Endothelial cell of umbilical vein (primary cell): ENCODE measurements around the gene GNRHR. TPM values are rescaled to one million over a fixed set of nuclear protein-coding genes. Genes with fewer than 3 reads are reported as not detected.

ENCODE experiments used
- BruUV-seq: library from RNA; stranded (reverse); fragments of 400-500 nt; replicated peaks from 2 replicates; lab custom pipeline; 2021; lab: Mats Ljungman, UMichigan
- CTCF ChIA-PET: fragments of 300-600, 350-600 bp; sonication (Branson Sonifier 250); formaldehyde crosslinking; loops from one replicate; lab custom pipeline; 2021; ENCODE audit warnings: antibody characterized with exemption, inconsistent platforms; lab: Charles Lee
- POLR2A ChIA-PET: fragments of 300-600, 350-600 bp; sonication (Branson Sonifier 250); formaldehyde crosslinking; loops from one replicate; lab custom pipeline; 2021; ENCODE audit warnings: antibody characterized with exemption, inconsistent platforms; lab: Charles Lee
- DNase-seq: peaks from one replicate; pipeline ENCODE4 v3.0.0-alpha.2; 2011; ENCODE audit warnings: low read depth, low spot score
- FAIRE-seq: peaks from 2 replicates; lab custom pipeline; 2011; peaks lifted over from hg19 to GRCh38; lab: Jason Lieb, UNC
- H2AFZ ChIP-seq: 2 replicates; pipeline ENCODE4 v1.6.0; 2012; ENCODE audit warnings: low read depth, low read length, control low read depth, inconsistent platforms
- H3K27ac ChIP-seq: 2 replicates; pipeline ENCODE4 v1.5.1; 2011; ENCODE audit warnings: low read depth, mild to moderate bottlenecking, control low read depth, low read length, moderate library complexity; ENCODE audit not compliant: insufficient read depth
- H3K27me3 ChIP-seq, 2 experiments: 2 replicates each; pipeline versions ENCODE4 v1.6.0 to v1.6.1; 2011; ENCODE audit warnings: low read length in 2 of 2, mixed read lengths in 1 of 2; ENCODE audit not compliant: control insufficient read depth in 2 of 2, insufficient read depth in 2 of 2
- H3K36me3 ChIP-seq, 2 experiments: 2 replicates in 1 of 2; 3 replicates in 1 of 2; pipeline ENCODE4 v1.5.1; 2011; ENCODE audit warnings: low read length in 2 of 2, mild to moderate bottlenecking in 1 of 2, moderate library complexity in 1 of 2; ENCODE audit not compliant: control insufficient read depth in 2 of 2, insufficient read depth in 2 of 2; ENCODE audit errors: extremely low read depth in 1 of 2
- H3K4me1 ChIP-seq: 3 replicates; pipeline ENCODE4 v1.5.1; 2011; ENCODE audit warnings: mild to moderate bottlenecking, low read length; ENCODE audit not compliant: control insufficient read depth, insufficient read depth; ENCODE audit errors: extremely low read depth
- H3K4me2 ChIP-seq: 2 replicates; pipeline ENCODE4 v1.6.1; 2011; ENCODE audit warnings: low read length, control low read depth, mixed read lengths; ENCODE audit not compliant: insufficient read depth
- H3K4me3 ChIP-seq, 3 experiments: fragments of 200-600 bp in 1 of 3; sonication (generic), shearing (Covaris generic) in 1 of 3; replicated peaks in 1 of 3; 2 replicates each; pipeline ENCODE4 v1.5.1; 2011 to 2016; ENCODE audit warnings: control low read depth in 3 of 3, low read length in 3 of 3, mild to moderate bottlenecking in 2 of 3, inconsistent platforms in 1 of 3, low read depth in 1 of 3, moderate library complexity in 1 of 3; ENCODE audit not compliant: insufficient read depth in 1 of 3
- H3K79me2 ChIP-seq: 2 replicates; pipeline ENCODE4 v1.6.0; 2012; ENCODE audit warnings: low read length, inconsistent platforms; ENCODE audit not compliant: control insufficient read depth, insufficient read depth
- H3K9ac ChIP-seq: replicated peaks from 2 replicates; pipeline ENCODE3; 2011; ENCODE audit warnings: low read length, control low read depth; ENCODE audit not compliant: insufficient read depth; ENCODE audit errors: extremely low read depth
- H3K9me1 ChIP-seq: replicated peaks from 3 replicates; pipeline ENCODE4 v1.6.0; 2011; ENCODE audit warnings: mild to moderate bottlenecking, low read length; ENCODE audit not compliant: control insufficient read depth, insufficient read depth; ENCODE audit errors: extremely low read depth
- H3K9me3 ChIP-seq: replicated peaks from 2 replicates; pipeline ENCODE4 v1.5.1; 2012; ENCODE audit warnings: low read length, inconsistent platforms; ENCODE audit not compliant: control insufficient read depth, insufficient read depth
- H4K20me1 ChIP-seq: replicated peaks from 2 replicates; pipeline ENCODE3; 2011; ENCODE audit warnings: mild to moderate bottlenecking, low read length; ENCODE audit not compliant: control insufficient read depth, insufficient read depth; ENCODE audit errors: extremely low read depth
- CTCF ChIP-seq, 2 donors: IDR thresholded peaks; 1 replicate in 1 of 2; 2 replicates in 1 of 2; pipeline ENCODE4 v1.5.1; 2011; ENCODE audit warnings: low read length in 2 of 2, mild to moderate bottlenecking in 2 of 2, moderate library complexity in 2 of 2, control low read depth in 1 of 2, inconsistent platforms in 1 of 2, low read depth in 1 of 2; ENCODE audit not compliant: insufficient read depth in 1 of 2; ENCODE audit errors: extremely low read depth in 1 of 2
- EZH2 ChIP-seq: IDR thresholded peaks from 2 replicates; pipeline ENCODE4 v1.6.1; 2012; ENCODE audit warnings: borderline replicate concordance, low read depth, mild to moderate bottlenecking, moderate library complexity, low read length, inconsistent platforms; ENCODE audit not compliant: severe bottlenecking
- FOS ChIP-seq: IDR thresholded peaks from 2 replicates; pipeline ENCODE4 v1.6.1; 2011; ENCODE audit warnings: mild to moderate bottlenecking, low read length, moderate library complexity, borderline replicate concordance; ENCODE audit not compliant: insufficient read depth
- GATA2 ChIP-seq: IDR thresholded peaks from 2 replicates; pipeline ENCODE4 v1.7.0; 2011; ENCODE audit warnings: low read depth, mild to moderate bottlenecking, moderate library complexity, mixed read lengths, low read length; ENCODE audit not compliant: insufficient read length, insufficient read depth
- JUN ChIP-seq: IDR thresholded peaks from 2 replicates; pipeline ENCODE4 v1.6.1; 2011; ENCODE audit warnings: borderline replicate concordance, low read depth; ENCODE audit not compliant: insufficient read length, insufficient read depth
- MAX ChIP-seq: IDR thresholded peaks from 2 replicates; pipeline ENCODE4 v1.6.1; 2011; ENCODE audit not compliant: insufficient read depth, insufficient read length
- MYC ChIP-seq: IDR thresholded peaks from one replicate; pipeline ENCODE4 v1.6.1; 2011; ENCODE audit warnings: mild to moderate bottlenecking, low read depth, low read length
- POLR2A ChIP-seq: IDR thresholded peaks from 2 replicates; pipeline ENCODE4 v1.6.1; 2012; ENCODE audit warnings: low read depth, mild to moderate bottlenecking, control low read depth, low read length
- POLR2AphosphoS5 ChIP-seq: IDR thresholded peaks from 2 replicates; pipeline ENCODE4 v1.6.1; 2012; ENCODE audit warnings: low read depth, mild to moderate bottlenecking, control low read depth, low read length, moderate library complexity; ENCODE audit not compliant: insufficient read depth
- dilution Hi-C: fragments of 300-500 bp; cut with MboI; formaldehyde crosslinking; loops from one replicate; pipeline ENCODE4 v1.15.0; 2019; ENCODE audit warnings: low sequenced_read_pairs; ENCODE audit not compliant: extremely low pct_ligation_motif_present
- intact Hi-C: fragments of 100-400 bp; cut with micrococcal nuclease; formaldehyde crosslinking; loops from one replicate; pipeline ENCODE4 v1.10.0; 2022
- polyA plus RNA-seq, 4 experiments: library from polyadenylated mRNA; depleted of rRNA in 3 of 4; stranded (reverse) in 3 of 4; unstranded in 1 of 4; fragments of >200 nt; gene quantifications; 2 replicates each; pipeline versions ENCODE4 v1.2.1 to v1.2.3, GENCODE V29; 2011 to 2012; ENCODE audit warnings: missing spikeins in 1 of 4
- total RNA-seq: library from RNA; stranded (reverse); gene quantifications from 2 replicates; pipeline ENCODE4 v1.2.3, GENCODE V29; 2021

Gene GNRHR
- total and polyA plus RNA-seq, 2 donors (not counting 3 experiments of a cell fraction or from before 2014, with no cell fraction given), result not detected

GRCh38 chr4:67749286-67749685 is 4.9 kb downstream of the GNRHR start:
- DNase-seq (no peak), FAIRE-seq (no peak)
- no peaks in the 10 kb centered on the region for H4K20me1 ChIP-seq
- H3K4me1 ChIP-seq, result no peaks in the 10 kb centered on the region
- H3K4me2 ChIP-seq, result no peak overlapping the region
- H3K9ac ChIP-seq, result no peak overlapping the region
- no peaks in the 10 kb centered on the region for H3K36me3 ChIP-seq
- dilution Hi-C loops (no loop called here), intact Hi-C loops (loop anchor here (5.0 kb wide), 1 partner anchor 202 kb away; the partner anchor contains the start of gene CENPC)
- no peaks in the 10 kb centered on the region for H3K9me3 ChIP-seq
- no peak for TF ChIP-seq FOS
- TF ChIP-seq JUN, result no peak
- no peak for TF ChIP-seq POLR2AphosphoS5
- TF ChIP-seq POLR2A, result no peak
- TF ChIP-seq CTCF (IDR thresholded peaks at IDR 0.05; ENCODE audit: extremely low read depth in 1 of 2, insufficient read depth in 1 of 2, low read depth in 1 of 2, low read length in 2 of 2), result no peak
- TF ChIP-seq MYC, result no peak
- no peak for TF ChIP-seq MAX
- no peak for TF ChIP-seq EZH2
- no peak for TF ChIP-seq GATA2
- no peaks in the 10 kb centered on the region for H3K9me1 ChIP-seq
- ChIA-PET POLR2A (no interaction called here), CTCF (interaction anchor here (0.7 to 1.7 kb wide), 5 partner anchors 9 to 427 kb away, joined by 3 to 6 read pairs (median 3); no protein-coding TSS in a partner anchor)
- no TSS peak for BruUV-seq
- no peak overlapping the region for H2AFZ ChIP-seq
- no peaks in the 10 kb centered on the region for H3K79me2 ChIP-seq
- no peak overlapping the region for H3K4me3 ChIP-seq
- H3K27me3 ChIP-seq, result no peaks in the 10 kb centered on the region
- no peak overlapping the region for H3K27ac ChIP-seq
